Choroid plexus epithelial cell (primary cell): Measurements from ENCODE around the gene AMBRA1.

Source experiments
- DNase-seq: peaks from one replicate; pipeline ENCODE4 v3.0.0-alpha.2; 2010; ENCODE audit warnings: low read depth
- H3K4me3 ChIP-seq: 2 replicates; pipeline ENCODE4 v1.5.1; 2011; ENCODE audit warnings: low read depth, mild to moderate bottlenecking, control low read depth, low read length, moderate library complexity
- TF ChIP-seq, protein P1 (sequence below): conservative IDR thresholded peaks from 2 replicates; pipeline ENCODE4 v1.5.1; 2011; ENCODE audit warnings: low read depth, mild to moderate bottlenecking, control low read depth, inconsistent platforms, low read length, moderate library complexity

The AMBRA1 gene

DNA sequence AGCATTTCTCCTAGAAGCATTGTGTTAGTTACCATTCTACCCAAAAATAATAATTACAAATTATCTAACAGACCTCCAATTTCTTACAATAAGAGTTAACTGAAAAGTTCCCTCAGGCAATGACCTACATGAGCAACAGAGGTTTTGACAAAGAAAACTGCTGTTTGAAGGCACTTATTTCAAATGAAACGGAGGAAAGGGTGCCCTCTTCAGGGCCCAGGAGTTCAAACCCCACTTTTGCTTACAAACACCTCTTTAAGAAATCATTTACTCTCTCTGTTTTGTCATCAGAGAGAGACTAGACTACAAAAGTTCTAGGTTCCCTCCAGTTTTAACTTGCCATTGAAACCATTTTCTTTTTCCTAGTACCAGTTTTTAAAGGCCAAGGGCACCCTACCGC is 56.7 kb downstream of the AMBRA1 start:
- TF ChIP-seq, protein P1, sequence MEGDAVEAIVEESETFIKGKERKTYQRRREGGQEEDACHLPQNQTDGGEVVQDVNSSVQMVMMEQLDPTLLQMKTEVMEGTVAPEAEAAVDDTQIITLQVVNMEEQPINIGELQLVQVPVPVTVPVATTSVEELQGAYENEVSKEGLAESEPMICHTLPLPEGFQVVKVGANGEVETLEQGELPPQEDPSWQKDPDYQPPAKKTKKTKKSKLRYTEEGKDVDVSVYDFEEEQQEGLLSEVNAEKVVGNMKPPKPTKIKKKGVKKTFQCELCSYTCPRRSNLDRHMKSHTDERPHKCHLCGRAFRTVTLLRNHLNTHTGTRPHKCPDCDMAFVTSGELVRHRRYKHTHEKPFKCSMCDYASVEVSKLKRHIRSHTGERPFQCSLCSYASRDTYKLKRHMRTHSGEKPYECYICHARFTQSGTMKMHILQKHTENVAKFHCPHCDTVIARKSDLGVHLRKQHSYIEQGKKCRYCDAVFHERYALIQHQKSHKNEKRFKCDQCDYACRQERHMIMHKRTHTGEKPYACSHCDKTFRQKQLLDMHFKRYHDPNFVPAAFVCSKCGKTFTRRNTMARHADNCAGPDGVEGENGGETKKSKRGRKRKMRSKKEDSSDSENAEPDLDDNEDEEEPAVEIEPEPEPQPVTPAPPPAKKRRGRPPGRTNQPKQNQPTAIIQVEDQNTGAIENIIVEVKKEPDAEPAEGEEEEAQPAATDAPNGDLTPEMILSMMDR, result peak; percentile 31
- no peak overlapping the region for H3K4me3 ChIP-seq
- DNase-seq, result peak; percentile 34

DNA sequence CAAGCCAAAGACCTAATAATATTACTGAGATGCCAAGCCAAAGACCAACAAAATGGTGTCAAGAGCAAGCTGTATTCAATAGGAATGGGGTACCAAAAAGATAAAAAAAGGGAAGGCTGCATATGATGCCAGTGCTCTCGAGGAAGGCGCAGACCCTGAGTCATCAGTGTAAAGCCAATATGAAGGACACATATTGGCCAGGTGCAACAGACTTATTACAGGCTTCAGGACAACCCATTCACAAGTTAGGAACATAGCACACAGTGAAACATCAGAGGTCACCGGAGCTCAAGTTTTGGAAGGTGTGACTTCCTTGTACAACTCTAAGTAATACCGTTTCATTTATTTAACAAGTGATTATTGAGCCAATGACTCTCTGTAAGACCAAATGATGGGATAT is 58.1 kb downstream of the AMBRA1 start:
- no peak for DNase-seq
- H3K4me3 ChIP-seq, result no peak overlapping the region
- TF ChIP-seq, protein P1, result no peak

DNA sequence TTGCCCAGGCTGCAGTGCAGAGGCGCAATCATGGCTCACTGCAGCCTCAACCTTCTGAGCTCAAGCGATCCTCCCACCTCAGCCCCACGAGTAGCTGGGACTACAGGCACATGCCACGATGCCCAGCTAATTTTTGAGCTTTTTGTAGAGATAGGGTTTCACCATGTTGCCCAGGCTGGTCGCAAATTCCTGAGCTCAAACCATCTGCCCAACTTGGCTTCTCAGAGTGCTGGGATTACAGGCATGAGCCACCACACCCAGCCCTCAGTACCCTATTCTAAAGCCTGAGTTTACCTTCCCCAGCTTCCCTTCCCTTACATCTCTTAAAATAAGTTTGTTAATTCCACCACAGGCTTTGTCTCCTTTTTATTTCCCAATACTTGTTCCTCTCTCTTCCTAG is 59.1 kb downstream of the AMBRA1 start:
- TF ChIP-seq, protein P1, result no peak
- DNase-seq, result no peak
- H3K4me3 ChIP-seq, result no peak overlapping the region

DNA sequence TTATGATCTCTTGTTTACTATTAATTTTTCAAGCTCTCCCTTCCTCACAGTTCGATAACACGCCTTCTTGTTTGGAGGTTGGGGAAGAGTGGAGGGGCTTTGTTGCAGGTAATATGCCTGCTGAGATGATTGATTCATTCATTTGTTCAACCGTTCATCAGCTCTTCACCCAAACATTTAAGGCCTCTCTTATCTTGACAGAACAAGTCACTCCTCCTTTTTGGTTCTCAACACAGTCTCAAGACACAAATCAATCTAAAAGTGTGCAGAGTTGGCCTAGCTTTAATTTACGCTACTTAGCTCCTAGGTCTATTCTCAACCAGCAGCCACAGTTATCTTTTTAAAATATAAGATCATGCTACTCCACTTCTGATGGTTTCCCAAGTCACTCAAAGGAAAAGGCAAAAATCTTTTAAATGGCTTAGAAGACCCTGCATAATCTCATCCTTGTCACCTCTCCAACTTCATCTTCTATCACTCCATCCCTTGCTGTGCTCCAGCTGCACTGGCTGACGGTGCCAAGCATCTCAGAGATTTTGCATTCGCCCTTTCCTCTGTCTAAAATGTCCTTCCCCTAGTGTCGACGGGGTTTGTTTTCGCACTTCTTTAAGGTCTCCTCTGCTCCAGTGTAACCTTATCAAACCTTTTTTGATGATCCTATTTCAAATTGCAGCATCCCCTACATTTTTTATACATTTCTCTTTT is 60.3 kb downstream of the AMBRA1 start:
- H3K4me3 ChIP-seq, result no peak overlapping the region
- TF ChIP-seq, protein P1, result no peak
- no peak for DNase-seq

DNA sequence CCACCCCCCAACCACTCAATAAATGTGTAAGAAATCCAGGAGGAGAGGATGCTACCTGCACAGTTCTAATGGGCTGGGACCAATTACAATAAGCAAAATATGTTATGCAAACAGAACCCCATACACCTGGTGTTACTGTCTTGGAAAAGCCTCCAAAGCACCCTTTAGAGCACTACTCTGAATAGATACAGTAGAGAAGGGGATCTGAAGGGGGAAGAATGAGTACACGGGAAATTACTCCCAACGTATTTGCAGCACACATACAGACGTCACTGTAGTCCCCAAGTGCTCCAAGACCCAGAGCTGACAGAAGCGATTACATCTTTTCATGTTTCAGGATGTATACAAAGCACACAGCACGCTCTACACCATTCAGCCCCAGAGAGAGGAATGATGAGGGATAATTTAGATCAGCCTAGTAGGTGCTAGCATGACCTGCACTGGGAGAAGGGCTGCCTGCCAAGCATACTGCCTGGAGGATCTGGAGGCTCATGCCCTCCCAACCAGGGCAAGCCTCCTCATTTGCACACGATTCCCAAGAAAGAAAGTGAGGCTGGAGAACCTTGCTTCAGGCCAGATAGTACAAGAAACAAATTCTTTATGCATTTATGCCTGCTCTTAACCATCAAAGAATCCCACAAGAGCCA is 63.8 kb downstream of the AMBRA1 start:
- DNase-seq, result no peak
- H3K4me3 ChIP-seq, result no peak overlapping the region
- TF ChIP-seq, protein P1, result no peak

DNA sequence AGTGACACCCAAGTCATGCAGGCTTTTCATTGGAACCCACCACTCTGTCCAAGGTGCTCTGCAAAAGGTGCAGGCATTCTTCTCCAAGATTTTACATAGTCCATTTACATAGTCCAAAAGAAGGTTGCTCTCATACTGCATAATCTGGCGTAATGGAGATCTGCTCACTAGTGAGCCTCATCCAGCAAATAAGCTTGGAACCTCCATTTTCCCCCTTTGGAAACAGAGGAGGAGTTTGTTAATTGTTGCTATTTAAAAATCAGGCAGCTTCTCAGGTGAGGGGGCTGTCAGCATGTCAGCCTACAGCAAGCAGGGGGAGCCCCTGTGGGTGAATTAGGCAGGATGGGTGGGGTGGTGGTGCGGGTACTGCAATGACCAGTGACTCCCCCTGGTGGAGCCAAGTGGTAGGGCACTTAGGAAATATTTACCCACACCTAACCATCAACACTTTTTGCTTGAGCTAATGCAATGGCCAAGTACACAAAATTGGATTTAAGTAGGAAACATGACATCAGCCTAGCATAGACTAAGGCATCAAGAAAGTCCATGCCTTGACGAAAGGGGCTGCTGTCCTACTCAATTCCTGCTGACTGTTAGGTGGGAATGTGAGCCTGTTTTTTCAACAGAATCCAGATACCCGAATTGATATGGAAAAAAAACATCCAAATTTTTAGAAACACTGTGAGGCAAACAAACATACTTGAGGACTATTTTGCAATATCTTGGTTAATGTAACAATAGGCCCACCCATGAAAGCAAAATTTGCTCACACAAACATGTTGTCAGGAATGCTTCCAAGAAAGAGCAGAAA is 64.5 kb downstream of the AMBRA1 start:
- no peak overlapping the region for H3K4me3 ChIP-seq
- peak; percentile 73 for DNase-seq
- TF ChIP-seq, protein P1, result peak; percentile 95
